HCEC 1CT (cell line): ENCODE measurements around the gene TSPAN3.
A peak's percentile ranks its signal among the peaks of the same experiment; 100 is the strongest.

Experiments used
- DNase-seq: peaks from one replicate; pipeline ENCODE4 v3.0.0-alpha.2; 2017

The TSPAN3 gene

DNA sequence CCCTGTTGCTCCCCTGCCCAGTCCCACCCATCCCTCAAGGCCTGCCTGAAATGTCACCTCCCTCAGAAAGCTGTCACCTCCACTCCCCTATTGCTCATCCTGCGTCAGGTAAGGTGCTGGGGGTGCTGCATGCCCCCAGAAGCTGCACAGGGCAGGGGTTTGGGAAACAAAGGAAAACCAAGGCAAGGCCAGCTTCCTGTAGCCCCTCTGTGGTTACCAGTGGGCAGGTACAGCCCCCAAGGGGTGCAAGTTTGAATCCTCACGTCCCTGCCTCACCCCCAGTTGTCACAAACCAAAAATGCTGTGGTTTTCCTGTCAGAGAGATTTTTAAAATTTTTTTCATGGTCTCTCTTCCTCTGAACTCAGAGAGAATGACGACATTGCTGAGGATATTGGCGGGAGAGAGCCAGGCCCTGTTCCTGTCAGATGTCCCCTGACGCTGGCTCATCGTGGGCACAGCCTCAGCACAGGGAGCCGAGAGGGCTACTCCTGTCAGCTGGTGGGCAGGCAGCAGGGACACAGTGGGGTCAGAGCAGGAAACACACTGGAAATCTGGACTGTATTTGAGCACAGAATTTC, 49.0 kb downstream of the TSPAN3 start:
- peak; percentile 56 for DNase-seq

DNA sequence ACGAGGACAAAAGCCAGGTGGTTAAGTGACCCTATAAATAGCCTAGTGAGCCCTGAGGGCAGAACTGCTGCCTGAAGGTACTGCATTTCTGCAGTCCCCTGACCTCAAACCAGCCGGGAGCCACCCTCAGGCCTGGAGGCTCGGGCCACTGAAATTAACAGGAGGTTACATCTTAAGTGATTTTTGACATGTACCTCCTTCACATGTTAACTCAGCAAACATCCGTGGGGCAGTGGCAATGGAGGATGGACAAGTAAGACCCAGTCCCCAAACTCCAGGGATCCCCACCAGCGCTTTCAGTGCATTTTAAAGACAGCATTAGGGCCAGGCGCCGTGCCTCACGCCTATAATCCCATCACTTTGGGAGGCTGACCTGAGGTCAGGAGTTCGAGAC, 49.8 kb downstream of the TSPAN3 start:
- no peak for DNase-seq

- DNase-seq, result no peak
Measured at GRCh38 chr15:77020348-77021087, 50.4 kb downstream of the TSPAN3 start.

DNA sequence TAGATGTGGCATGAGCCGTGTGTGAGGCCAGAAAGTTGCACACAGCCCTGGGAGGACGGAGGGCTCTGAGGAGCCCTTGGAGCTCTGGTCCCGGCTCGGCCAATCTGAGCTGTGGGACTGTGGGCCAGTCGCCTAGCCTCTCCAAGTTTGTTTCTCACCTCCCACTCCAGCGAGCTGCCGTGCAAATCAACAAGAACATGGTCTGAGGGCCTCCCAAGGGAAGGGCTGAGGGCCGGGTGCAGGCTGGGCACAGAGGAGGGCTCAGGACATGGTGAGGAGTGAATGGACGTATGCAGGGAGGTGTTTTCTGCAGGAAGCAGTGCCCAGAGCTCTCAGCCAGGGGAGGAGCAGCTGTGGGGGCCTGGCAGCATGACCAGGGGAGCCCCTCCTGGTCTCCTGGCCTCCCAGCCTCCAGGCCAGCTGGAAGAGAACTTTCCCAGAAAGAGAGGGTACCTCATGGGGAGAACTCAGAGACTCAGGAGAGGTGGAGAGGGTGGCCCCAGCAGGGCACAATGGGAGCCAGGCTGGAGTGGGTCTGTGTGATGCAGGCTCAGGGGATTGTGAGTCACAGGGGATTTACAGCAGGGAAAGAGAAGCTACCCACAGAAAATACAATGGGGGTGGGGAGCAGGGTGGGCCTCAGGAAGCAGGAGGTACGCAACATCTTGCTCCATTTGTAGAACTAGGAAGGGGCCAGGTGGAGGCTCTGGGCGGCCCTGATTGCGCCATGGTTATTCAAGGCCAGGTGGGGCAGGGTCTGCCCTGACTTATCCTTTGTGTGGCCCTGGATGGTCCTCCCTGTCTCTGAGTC, 51.2 kb downstream of the TSPAN3 start:
- no peak for DNase-seq

DNA sequence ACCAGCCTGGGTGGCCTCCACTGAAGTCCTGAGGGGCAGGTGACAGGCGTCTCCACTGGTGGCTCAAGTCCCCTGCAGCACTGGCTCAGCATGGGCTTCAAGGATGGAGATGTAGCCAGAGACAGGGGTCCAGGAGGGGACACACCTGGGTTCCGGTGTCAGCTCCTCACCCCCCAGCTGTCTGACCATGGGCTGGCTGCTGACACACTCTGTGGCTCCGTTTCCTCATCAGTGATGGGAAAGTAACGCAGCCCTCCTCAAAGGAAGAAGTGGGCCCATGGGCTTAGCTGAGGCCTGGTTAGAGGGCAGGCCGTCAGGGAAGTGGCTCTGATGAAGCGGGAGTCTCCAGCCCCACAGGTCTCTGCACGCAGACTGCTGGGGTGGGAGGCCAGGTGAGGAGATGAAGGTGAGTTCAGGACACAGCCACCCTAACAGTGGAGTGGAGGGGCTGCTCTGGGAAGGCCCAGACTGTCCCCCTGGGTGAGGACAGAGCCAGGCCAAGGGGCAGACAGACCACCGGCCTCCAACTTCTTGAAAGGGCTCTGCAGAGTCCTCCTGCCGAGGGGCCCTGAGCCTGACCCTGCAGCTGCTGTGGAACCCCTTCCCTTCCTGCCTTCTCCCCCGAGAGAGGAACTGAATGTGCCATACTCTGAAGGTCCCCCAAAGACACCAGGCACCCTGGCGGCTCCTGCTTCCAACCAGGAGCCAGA, 52.0 kb downstream of the TSPAN3 start:
- DNase-seq, result no peak

- DNase-seq, result no peak
Measured at GRCh38 chr15:77017761-77018720, 52.9 kb downstream of the TSPAN3 start.

- DNase-seq, result no peak
Measured at GRCh38 chr15:77017091-77017660, 53.7 kb downstream of the TSPAN3 start.

- no peak for DNase-seq
Measured at GRCh38 chr15:77016321-77016695, 54.6 kb downstream of the TSPAN3 start.

DNA sequence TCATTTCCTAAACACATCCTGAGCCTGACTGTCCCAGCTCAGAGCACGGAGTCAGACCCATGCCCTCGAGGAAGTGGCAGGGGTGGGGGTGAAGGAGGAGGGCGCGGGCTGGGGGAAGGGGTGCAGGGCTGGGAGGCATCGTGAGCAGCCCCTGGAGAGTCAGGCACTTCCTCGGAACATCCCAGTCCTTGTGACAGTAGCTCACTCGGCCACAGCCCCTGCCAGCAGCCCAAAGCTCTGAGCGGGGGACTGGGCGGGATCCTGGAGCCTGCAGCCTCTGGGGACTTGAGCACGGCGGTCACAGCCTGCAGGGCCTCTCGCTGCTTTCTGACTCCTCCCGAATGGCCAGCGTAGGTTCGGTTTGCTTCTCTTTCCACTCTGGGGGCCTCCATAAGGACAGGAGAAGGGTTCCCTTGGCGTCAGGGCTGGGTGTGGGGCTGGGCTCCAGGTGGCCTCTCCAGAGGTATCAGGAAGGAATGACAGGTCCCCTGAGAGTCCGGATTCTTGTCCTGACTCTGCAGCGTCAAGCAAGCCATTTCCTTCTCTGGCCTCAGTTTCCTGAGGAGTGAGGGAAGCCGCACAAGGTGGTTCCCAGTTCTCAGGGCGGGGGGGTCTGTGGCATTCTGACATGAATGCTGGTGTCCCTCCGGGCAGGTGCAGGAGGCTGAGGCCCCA, 55.1 kb downstream of the TSPAN3 start:
- DNase-seq, result no peak

DNA sequence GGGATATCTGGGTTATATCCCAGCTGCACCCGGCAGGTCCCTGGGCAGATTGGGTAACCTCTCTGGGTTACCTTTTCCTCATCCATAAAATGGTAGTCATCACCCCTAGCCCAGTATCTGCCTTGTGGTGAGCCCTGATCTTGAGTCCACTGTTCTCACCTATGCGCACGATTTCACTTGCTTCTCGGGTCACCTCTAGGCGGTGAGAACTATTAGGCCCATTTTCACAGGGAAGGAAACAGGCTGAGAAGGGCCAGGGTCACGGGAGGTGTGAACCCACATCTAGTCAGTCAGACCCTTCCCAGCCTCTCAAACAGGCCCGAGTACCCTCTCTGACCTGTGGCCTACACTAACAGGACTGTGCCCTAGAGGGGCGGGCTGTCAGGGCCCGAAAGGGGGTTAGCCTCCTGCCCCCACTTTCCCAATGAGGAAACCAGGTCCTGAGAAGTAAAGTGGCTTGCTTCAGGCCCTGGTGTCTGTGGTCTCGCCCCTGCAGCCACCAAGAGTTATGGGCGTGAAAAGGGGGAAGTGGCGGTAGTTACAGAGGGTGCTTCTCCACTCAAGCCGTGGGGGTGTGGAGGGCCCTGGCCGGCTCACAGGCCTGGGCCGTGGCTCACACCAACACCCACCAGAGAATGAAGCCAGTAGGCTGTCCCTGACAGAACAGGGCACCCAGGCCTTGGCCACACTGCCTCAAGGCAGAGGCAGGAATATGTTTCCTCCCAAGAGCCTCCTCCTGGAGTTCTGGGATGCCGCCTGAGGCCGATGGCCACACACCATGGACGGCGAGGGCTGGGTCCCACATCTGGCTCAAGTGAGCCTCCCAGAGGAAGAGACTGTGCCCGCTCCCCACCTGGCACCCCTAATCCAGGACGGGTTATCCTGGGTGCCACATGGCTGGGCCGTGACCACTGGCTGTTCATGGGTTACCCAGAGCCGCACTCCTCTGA, 56.5 kb downstream of the TSPAN3 start:
- no peak for DNase-seq

DNA sequence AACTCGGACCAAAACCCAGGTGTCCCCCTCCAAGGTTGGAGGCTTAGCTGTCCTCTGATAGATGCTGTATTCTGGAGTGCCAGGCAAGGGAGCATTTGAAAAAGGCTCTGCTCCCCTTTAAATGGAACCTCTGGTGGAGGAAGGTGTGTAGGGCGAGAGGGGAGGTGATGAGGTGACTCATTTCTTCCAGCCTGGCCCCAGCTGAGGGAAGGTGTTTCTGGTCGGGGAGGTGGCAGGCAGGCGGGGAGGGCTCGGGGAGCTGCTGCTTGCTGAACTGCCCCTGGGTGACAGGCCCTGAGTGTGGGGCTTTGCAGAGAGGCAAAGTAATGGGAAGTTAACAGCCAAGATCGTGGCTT, 57.2 kb downstream of the TSPAN3 start:
- DNase-seq, result no peak

DNA sequence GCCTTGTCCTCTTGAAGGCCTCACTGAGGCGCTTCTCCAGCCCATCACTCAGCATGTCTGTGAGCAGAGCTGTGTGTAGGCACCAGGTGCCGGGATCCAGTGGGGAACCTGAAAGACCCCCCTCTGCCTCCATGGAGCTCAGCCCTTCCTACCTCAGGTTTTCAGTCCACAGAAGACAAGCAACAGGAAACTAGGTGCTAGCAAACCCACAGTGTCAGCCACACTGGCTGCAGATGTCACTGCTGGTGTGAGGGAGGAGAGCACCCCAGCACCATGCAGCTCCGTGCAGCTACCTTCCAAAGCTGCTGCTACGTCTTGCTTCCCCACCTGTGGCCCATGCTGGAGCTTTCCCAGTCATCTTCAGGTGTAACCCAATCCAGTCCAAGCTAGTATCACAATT, 58.0 kb downstream of the TSPAN3 start:
- no peak for DNase-seq

DNA sequence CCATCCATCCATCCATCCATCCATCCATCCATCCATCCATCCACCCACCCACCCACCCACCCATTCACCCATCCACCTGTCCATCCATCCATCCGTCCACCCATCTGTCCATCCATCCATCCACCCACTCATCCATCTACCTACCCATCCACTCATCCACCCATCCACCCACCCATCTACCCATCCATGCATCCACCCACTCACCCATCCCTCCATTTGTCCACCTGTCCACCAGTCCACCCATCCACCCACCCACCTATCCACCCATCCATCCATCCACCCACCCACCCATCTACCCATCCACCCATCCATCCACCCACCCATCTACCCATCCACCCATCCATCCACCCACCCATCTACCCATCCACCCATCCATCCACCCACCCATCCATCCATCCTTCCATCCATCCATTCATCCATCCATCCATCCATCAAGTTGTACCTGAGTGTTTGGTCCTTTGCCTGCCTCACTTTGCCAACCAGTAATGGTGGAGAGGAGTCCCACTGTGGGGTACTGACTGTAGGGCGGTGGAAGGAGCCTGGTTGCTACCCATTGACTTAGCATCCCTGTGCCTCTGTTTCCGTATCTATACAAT, 58.7 kb downstream of the TSPAN3 start:
- DNase-seq, result no peak

DNA sequence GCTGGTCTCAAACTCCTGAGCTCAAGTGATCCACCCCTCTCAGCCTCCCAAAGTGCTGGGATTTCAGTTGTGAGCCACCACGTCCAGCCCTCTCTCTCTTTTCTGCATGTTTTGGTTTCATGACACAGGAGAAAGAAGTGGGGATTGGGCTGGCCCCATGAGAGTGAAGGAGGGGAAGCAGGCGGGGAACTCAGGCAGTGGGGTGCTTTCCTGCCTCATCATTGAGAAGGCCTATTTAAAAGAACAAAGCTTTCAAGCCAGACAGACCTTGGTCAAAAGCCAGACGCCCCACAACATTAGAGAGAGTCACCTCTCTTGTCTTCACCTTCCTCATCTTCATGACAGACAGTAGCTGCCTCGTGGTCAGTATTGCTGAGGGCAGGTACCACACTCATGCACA, 60.1 kb downstream of the TSPAN3 start:
- no peak for DNase-seq

- DNase-seq, result no peak
Measured at GRCh38 chr15:77010312-77010686, 60.6 kb downstream of the TSPAN3 start.

- DNase-seq, result no peak
Measured at GRCh38 chr15:77009646-77010311, 61.1 kb downstream of the TSPAN3 start.

GRCh38 chr15:77009176-77009575, 61.7 kb downstream of the TSPAN3 start:
- no peak for DNase-seq

- no peak for DNase-seq
Measured at GRCh38 chr15:77004189-77004588, 66.7 kb downstream of the TSPAN3 start.
